Measurements from ENCODE around the gene VILL. TPM values are rescaled to one million over a fixed set of nuclear protein-coding genes. Genes with fewer than 3 reads are reported as not detected.

The VILL gene
- total RNA-seq, 1 experiment from 2014 or later, result 2.9 TPM

- no TSS peak for BruUV-seq (replicated peaks)
- Histone ChIP-seq H3K36me3 (ENCODE audit: insufficient read depth, low read length, poor library complexity, severe bottlenecking) (no peaks in the 10 kb centered on the region), H3K4me1 (ENCODE audit: insufficient read depth, low read length, poor library complexity, severe bottlenecking) (no peaks in the 10 kb centered on the region), H3K27ac (ENCODE audit: low read depth, low read length, poor library complexity, severe bottlenecking) (no peak overlapping the region), H3K4me3 (ENCODE audit: low read depth, low read length, poor library complexity, severe bottlenecking) (no peak overlapping the region), H3K9me3 (ENCODE audit: low read depth, low read length, poor library complexity, severe bottlenecking) (no peaks in the 10 kb centered on the region), H3K27me3 (replicated peaks; ENCODE audit: insufficient read depth, low read depth, low read length, poor library complexity) (no peaks in the 10 kb centered on the region)
- POLR2A ChIA-PET (ENCODE audit: low non-redundant PET), result no interaction called here
- no peak for DNase-seq (ENCODE audit: low spot score)
- intact Hi-C loops (cut with micrococcal nuclease; ENCODE audit: unreplicated experiment), result no loop called here
- TF ChIP-seq EZH2 (IDR thresholded peaks at IDR 0.05; ENCODE audit: borderline replicate concordance, low read depth, low read length, poor library complexity, severe bottlenecking) (no peak), CTCF (conservative IDR thresholded peaks at IDR 0.05; ENCODE audit: low read depth, low read length) (no peak)
- CTCF ChIA-PET, result no interaction called here
These were observed 15.9 kb downstream of the VILL start for GRCh38 chr3:38006445-38006995.

- TF ChIP-seq EZH2 (IDR thresholded peaks at IDR 0.05; ENCODE audit: borderline replicate concordance, low read depth, low read length, poor library complexity, severe bottlenecking), result no peak
- TF ChIP-seq CTCF (conservative IDR thresholded peaks at IDR 0.05; ENCODE audit: low read depth, low read length), result no peak
- CTCF ChIA-PET, result no interaction called here
- BruUV-seq (replicated peaks), result no TSS peak
These were observed 17.1 kb downstream of the VILL start for GRCh38 chr3:38007754-38008090.

GRCh38 chr3:38008191-38008701 lies 17.7 kb downstream of the VILL start:
- intact Hi-C loops (cut with micrococcal nuclease; ENCODE audit: unreplicated experiment), result no loop called here
- no peak for DNase-seq (ENCODE audit: low spot score)
- POLR2A ChIA-PET (ENCODE audit: low non-redundant PET), result no interaction called here
- no TSS peak for BruUV-seq (replicated peaks)
- no peaks in the 10 kb centered on the region for H3K27me3 ChIP-seq (replicated peaks; ENCODE audit: insufficient read depth, low read depth, low read length, poor library complexity)
- no peak overlapping the region for H3K4me3 ChIP-seq (ENCODE audit: low read depth, low read length, poor library complexity, severe bottlenecking)
- no peaks in the 10 kb centered on the region for H3K4me1 ChIP-seq (ENCODE audit: insufficient read depth, low read length, poor library complexity, severe bottlenecking)
- no peak for TF ChIP-seq EZH2 (IDR thresholded peaks at IDR 0.05; ENCODE audit: borderline replicate concordance, low read depth, low read length, poor library complexity, severe bottlenecking)
- no peak for TF ChIP-seq CTCF (conservative IDR thresholded peaks at IDR 0.05; ENCODE audit: low read depth, low read length)
- no peak overlapping the region for H3K27ac ChIP-seq (ENCODE audit: low read depth, low read length, poor library complexity, severe bottlenecking)
- H3K36me3 ChIP-seq (ENCODE audit: insufficient read depth, low read length, poor library complexity, severe bottlenecking), result no peaks in the 10 kb centered on the region
- H3K9me3 ChIP-seq (ENCODE audit: low read depth, low read length, poor library complexity, severe bottlenecking), result no peaks in the 10 kb centered on the region
- CTCF ChIA-PET, result no interaction called here

More at GRCh38 chr3:38007754-38008090, 17.1 kb downstream of the VILL start:
- no peaks in the 10 kb centered on the region for H3K27me3 ChIP-seq (replicated peaks; ENCODE audit: insufficient read depth, low read depth, low read length, poor library complexity)
- no peak overlapping the region for H3K27ac ChIP-seq (ENCODE audit: low read depth, low read length, poor library complexity, severe bottlenecking)
- H3K4me3 ChIP-seq (ENCODE audit: low read depth, low read length, poor library complexity, severe bottlenecking), result no peak overlapping the region
- H3K36me3 ChIP-seq (ENCODE audit: insufficient read depth, low read length, poor library complexity, severe bottlenecking), result no peaks in the 10 kb centered on the region
- H3K9me3 ChIP-seq (ENCODE audit: low read depth, low read length, poor library complexity, severe bottlenecking), result no peaks in the 10 kb centered on the region
- POLR2A ChIA-PET (ENCODE audit: low non-redundant PET), result no interaction called here
- no peak for DNase-seq (ENCODE audit: low spot score)
- no peaks in the 10 kb centered on the region for H3K4me1 ChIP-seq (ENCODE audit: insufficient read depth, low read length, poor library complexity, severe bottlenecking)
- intact Hi-C loops (cut with micrococcal nuclease; ENCODE audit: unreplicated experiment), result no loop called here
